Putamen (tissue), 1 donor: ENCODE measurements around the gene RUFY4.
"Not testable (repeated sequence)": the region's sequence is repeated elsewhere in the genome, so short reads cannot be mapped to it uniquely, and the experiment has no call there.

Experiments
- DNase-seq: peaks from one replicate; pipeline ENCODE4 v3.0.0-alpha.2; 2016; ENCODE audit warnings: low spot score

Gene RUFY4

GRCh38 chr2:218089259-218089658, 20.2 kb downstream of the RUFY4 start:
- no peak for DNase-seq

GRCh38 chr2:218091746-218092145, 22.7 kb downstream of the RUFY4 start:
- DNase-seq = no peak

- no peak for DNase-seq
Observed at GRCh38 chr2:218093879-218094278, 24.8 kb downstream of the RUFY4 start.

GRCh38 chr2:218095853-218096252, 26.8 kb downstream of the RUFY4 start:
- DNase-seq = no peak

GRCh38 chr2:218097975-218098374, 28.9 kb downstream of the RUFY4 start:
- no peak for DNase-seq

- DNase-seq = not testable (repeated sequence)
Observed at GRCh38 chr2:218108834-218109233, 39.8 kb downstream of the RUFY4 start.

- DNase-seq = not testable (repeated sequence)
Observed at GRCh38 chr2:218121789-218122188, 52.7 kb downstream of the RUFY4 start.

GRCh38 chr2:218122286-218122685, 53.2 kb downstream of the RUFY4 start:
- not testable (repeated sequence) for DNase-seq

GRCh38 chr2:218123986-218124385, 54.9 kb downstream of the RUFY4 start:
- no peak for DNase-seq

GRCh38 chr2:218125095-218125494, 56.0 kb downstream of the RUFY4 start:
- DNase-seq = no peak

GRCh38 chr2:218125626-218126080, 56.6 kb downstream of the RUFY4 start, which contains the start of gene CXCR2:
Gene CXCR2 (plus strand): TSS chr2:218126028. CDS start chr2:218134802, 8,774 bp downstream.
- DNase-seq = peak; percentile 1

- DNase-seq = no peak
Observed at GRCh38 chr2:218127929-218128455, 58.9 kb downstream of the RUFY4 start.

GRCh38 chr2:218128781-218129457, 59.9 kb downstream of the RUFY4 start:
- DNase-seq = no peak

GRCh38 chr2:218129458-218130135, 60.5 kb downstream of the RUFY4 start:
- no peak for DNase-seq

- DNase-seq = no peak
Observed at GRCh38 chr2:218130377-218130776, 61.3 kb downstream of the RUFY4 start.

- no peak for DNase-seq
Observed at GRCh38 chr2:218130822-218131221, 61.8 kb downstream of the RUFY4 start.

- DNase-seq = no peak
Observed at GRCh38 chr2:218137514-218137913, 68.5 kb downstream of the RUFY4 start.

- DNase-seq = no peak
Observed at GRCh38 chr2:218138047-218138446, 69.0 kb downstream of the RUFY4 start.
